ENCODE results near the gene MTHFD2L. TPM values are rescaled to one million over a fixed set of nuclear protein-coding genes. Genes with fewer than 3 reads are reported as not detected.

Gene MTHFD2L
- total RNA-seq, 2 donors from 2014 or later: 5.8 to 26.9 TPM

- Histone ChIP-seq H3K27ac (no peak overlapping the region), H3K36me3 (no peaks in the 10 kb centered on the region), H3K4me3 (no peak overlapping the region), H3K27me3 (replicated peaks; ENCODE audit: insufficient read depth) (no peaks in the 10 kb centered on the region), H3K4me1 (ENCODE audit: control insufficient read depth in 1 of 2, low read depth in 2 of 2) (no peaks in the 10 kb centered on the region), H3K9me3 (no peaks in the 10 kb centered on the region)
- no peak for TF ChIP-seq CTCF (IDR thresholded peaks at IDR 0.05)
- ATAC-seq (ENCODE audit: insufficient number of reproducible peaks, low FRiP score, low read depth) (no peak), DNase-seq (ENCODE audit: low spot score) (no peak)
Measured at GRCh38 chr4:74174421-74174820, 16.5 kb downstream of the MTHFD2L start.

GRCh38 chr4:74174941-74175340, 17.0 kb downstream of the MTHFD2L start:
- Histone ChIP-seq H3K9me3 (no peaks in the 10 kb centered on the region), H3K4me3 (no peak overlapping the region), H3K4me1 (ENCODE audit: control insufficient read depth in 1 of 2, low read depth in 2 of 2) (no peaks in the 10 kb centered on the region), H3K27ac (no peak overlapping the region), H3K36me3 (no peaks in the 10 kb centered on the region), H3K27me3 (replicated peaks; ENCODE audit: insufficient read depth) (no peaks in the 10 kb centered on the region)
- no peak for DNase-seq (ENCODE audit: low spot score)
- no peak for TF ChIP-seq CTCF (IDR thresholded peaks at IDR 0.05)
- ATAC-seq (ENCODE audit: insufficient number of reproducible peaks, low FRiP score, low read depth): no peak

- ATAC-seq (ENCODE audit: insufficient number of reproducible peaks, low FRiP score, low read depth) (no peak), DNase-seq (ENCODE audit: low spot score) (no peak)
- Histone ChIP-seq H3K9me3 (no peaks in the 10 kb centered on the region), H3K4me3 (no peak overlapping the region), H3K27me3 (replicated peaks; ENCODE audit: insufficient read depth) (no peaks in the 10 kb centered on the region), H3K27ac (no peak overlapping the region), H3K4me1 (ENCODE audit: control insufficient read depth in 1 of 2, low read depth in 2 of 2) (no peaks in the 10 kb centered on the region), H3K36me3 (no peaks in the 10 kb centered on the region)
- no peak for TF ChIP-seq CTCF (IDR thresholded peaks at IDR 0.05)
Measured at GRCh38 chr4:74175379-74175778, 17.5 kb downstream of the MTHFD2L start.

GRCh38 chr4:74178798-74179197, 20.9 kb downstream of the MTHFD2L start:
- no peak overlapping the region for H3K4me3 ChIP-seq
- H3K36me3 ChIP-seq: no peaks in the 10 kb centered on the region
- no peaks in the 10 kb centered on the region for H3K27me3 ChIP-seq (replicated peaks; ENCODE audit: insufficient read depth)
- no peak overlapping the region for H3K27ac ChIP-seq
- H3K9me3 ChIP-seq: no peaks in the 10 kb centered on the region
- DNase-seq (ENCODE audit: low spot score) (no peak), ATAC-seq (ENCODE audit: insufficient number of reproducible peaks, low FRiP score, low read depth) (no peak)
- no peaks in the 10 kb centered on the region for H3K4me1 ChIP-seq (ENCODE audit: control insufficient read depth in 1 of 2, low read depth in 2 of 2)
- no peak for TF ChIP-seq CTCF (IDR thresholded peaks at IDR 0.05)

- TF ChIP-seq CTCF (IDR thresholded peaks at IDR 0.05): no peak
- H3K4me3 ChIP-seq: no peak overlapping the region
- H3K27ac ChIP-seq: no peak overlapping the region
- no peaks in the 10 kb centered on the region for H3K4me1 ChIP-seq (ENCODE audit: control insufficient read depth in 1 of 2, low read depth in 2 of 2)
- no peaks in the 10 kb centered on the region for H3K27me3 ChIP-seq (replicated peaks; ENCODE audit: insufficient read depth)
- no peak for DNase-seq (ENCODE audit: low spot score)
- ATAC-seq (ENCODE audit: insufficient number of reproducible peaks, low FRiP score, low read depth): no peak
- no peaks in the 10 kb centered on the region for H3K9me3 ChIP-seq
- H3K36me3 ChIP-seq: no peaks in the 10 kb centered on the region
Measured at GRCh38 chr4:74181219-74181618, 23.3 kb downstream of the MTHFD2L start.

Measured in thoracic aorta (tissue), 2 donors.